Kidney tubule cell (primary cell): Measurements from ENCODE around the gene LCN9.
"Not testable (repeated sequence)": the region's sequence is repeated elsewhere in the genome, so short reads cannot be mapped to it uniquely, and the experiment has no call there.

ENCODE experiments used
- DNase-seq: peaks from one replicate; pipeline ENCODE4 v3.0.0-alpha.2; 2018; ENCODE audit warnings: low spot score

The LCN9 gene

GRCh38 chr9:135671591-135672041 is 8.5 kb downstream of the LCN9 start:
- no peak for DNase-seq

GRCh38 chr9:135672786-135673185 is 9.7 kb downstream of the LCN9 start:
- not testable (repeated sequence) for DNase-seq

GRCh38 chr9:135673941-135674340 is 10.8 kb downstream of the LCN9 start:
- DNase-seq, result no peak

GRCh38 chr9:135674977-135675376 is 11.9 kb downstream of the LCN9 start:
- DNase-seq, result no peak

- no peak for DNase-seq
These were observed 13.8 kb downstream of the LCN9 start for GRCh38 chr9:135676891-135677290.

- no peak for DNase-seq
These were observed 14.6 kb downstream of the LCN9 start for GRCh38 chr9:135677641-135678168.

- DNase-seq, result no peak
These were observed 15.3 kb downstream of the LCN9 start for GRCh38 chr9:135678236-135679017.

- DNase-seq, result no peak
These were observed 16.9 kb downstream of the LCN9 start for GRCh38 chr9:135680056-135680455.

GRCh38 chr9:135681161-135681560 is 18.1 kb downstream of the LCN9 start:
- no peak for DNase-seq

GRCh38 chr9:135683401-135684034 is 20.4 kb downstream of the LCN9 start:
- DNase-seq, result no peak

- DNase-seq, result no peak
These were observed 21.6 kb downstream of the LCN9 start for GRCh38 chr9:135684691-135685090.

GRCh38 chr9:135687216-135687615 is 24.1 kb downstream of the LCN9 start:
- DNase-seq, result no peak

GRCh38 chr9:135689011-135689410 is 25.9 kb downstream of the LCN9 start:
- DNase-seq, result no peak

- DNase-seq, result no peak
These were observed 27.9 kb downstream of the LCN9 start for GRCh38 chr9:135690836-135691570.

GRCh38 chr9:135692410-135692809 is 29.3 kb downstream of the LCN9 start:
- peak; percentile 6 for DNase-seq

- DNase-seq, result no peak
These were observed 30.2 kb downstream of the LCN9 start for GRCh38 chr9:135693265-135693664.

GRCh38 chr9:135693771-135694170 is 30.7 kb downstream of the LCN9 start:
- DNase-seq, result no peak

GRCh38 chr9:135694414-135694813 is 31.3 kb downstream of the LCN9 start:
- DNase-seq, result no peak

- no peak for DNase-seq
These were observed 31.9 kb downstream of the LCN9 start for GRCh38 chr9:135695036-135695435.

GRCh38 chr9:135695642-135696041 is 32.5 kb downstream of the LCN9 start:
- no peak for DNase-seq

- no peak for DNase-seq
These were observed 33.3 kb downstream of the LCN9 start for GRCh38 chr9:135696446-135696845.

GRCh38 chr9:135697226-135697625 is 34.1 kb downstream of the LCN9 start:
- DNase-seq, result no peak

GRCh38 chr9:135698236-135698635 is 35.1 kb downstream of the LCN9 start:
- no peak for DNase-seq
